ENCODE data around the gene NXNL1. TPM values are rescaled to one million over a fixed set of nuclear protein-coding genes. Genes with fewer than 3 reads are reported as not detected.

The NXNL1 gene
- total and polyA plus RNA-seq, 9 of the 15 experiments (the other 6 are each of a cell fraction or from before 2014, with no cell fraction given) = not detected

DNA sequence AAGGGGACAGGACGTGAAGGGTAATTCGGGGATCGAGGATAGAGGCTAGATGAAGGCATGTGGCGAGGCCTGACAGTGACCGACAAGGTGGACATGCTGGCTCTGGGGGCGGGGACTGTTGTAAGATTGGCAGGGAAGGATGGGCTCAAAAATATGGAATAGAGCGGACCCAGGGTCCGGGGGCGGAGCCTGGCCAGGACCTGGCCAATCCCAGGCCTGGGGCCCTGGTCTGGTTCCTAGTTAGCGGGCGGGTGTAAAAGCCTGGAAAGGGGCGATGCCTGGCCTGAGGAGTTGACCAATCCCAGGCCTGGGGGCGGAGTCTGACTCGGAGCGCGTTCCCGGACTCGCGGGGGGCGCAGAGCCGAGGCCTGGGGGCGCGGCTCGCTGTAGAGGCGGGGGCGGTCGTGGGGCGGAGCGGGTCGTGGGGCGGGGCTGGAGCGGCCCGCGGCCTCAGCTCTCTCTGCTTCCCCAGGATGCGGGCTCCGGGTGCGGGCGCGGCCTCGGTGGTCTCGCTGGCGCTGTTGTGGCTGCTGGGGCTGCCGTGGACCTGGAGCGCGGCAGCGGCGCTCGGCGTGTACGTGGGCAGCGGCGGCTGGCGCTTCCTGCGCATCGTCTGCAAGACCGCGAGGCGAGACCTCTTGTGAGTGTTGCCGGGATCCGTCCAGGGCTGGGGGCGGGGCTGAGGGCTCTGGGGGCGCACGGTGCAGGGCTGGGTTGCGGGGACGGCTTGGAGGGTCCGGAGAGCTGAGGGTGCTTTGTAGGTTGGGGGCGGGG lies 9.5 kb upstream of the NXNL1 start, which contains the start of gene SLC27A1 (continued):
- TF ChIP-seq MCM5 (IDR thresholded peaks at IDR 0.05; ENCODE audit: low read depth) (no peak), MYC (IDR thresholded peaks at IDR 0.05; ENCODE audit: low read depth, low read length) (no peak), MYC (CRISPR knock-in tag; IDR thresholded peaks at IDR 0.05; ENCODE audit: borderline replicate concordance, low read depth) (no peak), TFAM (CRISPR knock-in tag; conservative IDR thresholded peaks at IDR 0.05) (no peak), FOXA1 (IDR thresholded peaks at IDR 0.05; ENCODE audit: borderline replicate concordance) (no peak), ZNF24 (IDR thresholded peaks at IDR 0.05) (no peak), HOXB6 (CRISPR knock-in tag; IDR thresholded peaks at IDR 0.05; ENCODE audit: borderline replicate concordance) (no peak), BRD9 (IDR thresholded peaks at IDR 0.05; ENCODE audit: low read depth, partially characterized antibody) (no peak), YBX1 (IDR thresholded peaks at IDR 0.05) (no peak), ZNF224 (CRISPR knock-in tag; IDR thresholded peaks at IDR 0.05) (no peak), NR2C1 (IDR thresholded peaks at IDR 0.05) (no peak), NR2C1 (tag; IDR thresholded peaks at IDR 0.05) (no peak), ZBTB7A (IDR thresholded peaks at IDR 0.05; ENCODE audit: borderline replicate concordance, control insufficient read depth, low read depth, low read length) (peak; percentile 96), MAFG (tag; conservative IDR thresholded peaks at IDR 0.05) (no peak), PCBP1 (IDR thresholded peaks at IDR 0.05; ENCODE audit: low read depth, low read length, poor library complexity, severe bottlenecking) (no peak), HSF4 (CRISPR knock-in tag; IDR thresholded peaks at IDR 0.05; ENCODE audit: borderline replicate concordance) (no peak), E2F3 (CRISPR knock-in tag; IDR thresholded peaks at IDR 0.05) (no peak), ZNF316 (IDR thresholded peaks at IDR 0.05) (no peak), MCM2 (IDR thresholded peaks at IDR 0.05; ENCODE audit: low read depth) (no peak)
- TF ChIP-seq, protein P1, sequence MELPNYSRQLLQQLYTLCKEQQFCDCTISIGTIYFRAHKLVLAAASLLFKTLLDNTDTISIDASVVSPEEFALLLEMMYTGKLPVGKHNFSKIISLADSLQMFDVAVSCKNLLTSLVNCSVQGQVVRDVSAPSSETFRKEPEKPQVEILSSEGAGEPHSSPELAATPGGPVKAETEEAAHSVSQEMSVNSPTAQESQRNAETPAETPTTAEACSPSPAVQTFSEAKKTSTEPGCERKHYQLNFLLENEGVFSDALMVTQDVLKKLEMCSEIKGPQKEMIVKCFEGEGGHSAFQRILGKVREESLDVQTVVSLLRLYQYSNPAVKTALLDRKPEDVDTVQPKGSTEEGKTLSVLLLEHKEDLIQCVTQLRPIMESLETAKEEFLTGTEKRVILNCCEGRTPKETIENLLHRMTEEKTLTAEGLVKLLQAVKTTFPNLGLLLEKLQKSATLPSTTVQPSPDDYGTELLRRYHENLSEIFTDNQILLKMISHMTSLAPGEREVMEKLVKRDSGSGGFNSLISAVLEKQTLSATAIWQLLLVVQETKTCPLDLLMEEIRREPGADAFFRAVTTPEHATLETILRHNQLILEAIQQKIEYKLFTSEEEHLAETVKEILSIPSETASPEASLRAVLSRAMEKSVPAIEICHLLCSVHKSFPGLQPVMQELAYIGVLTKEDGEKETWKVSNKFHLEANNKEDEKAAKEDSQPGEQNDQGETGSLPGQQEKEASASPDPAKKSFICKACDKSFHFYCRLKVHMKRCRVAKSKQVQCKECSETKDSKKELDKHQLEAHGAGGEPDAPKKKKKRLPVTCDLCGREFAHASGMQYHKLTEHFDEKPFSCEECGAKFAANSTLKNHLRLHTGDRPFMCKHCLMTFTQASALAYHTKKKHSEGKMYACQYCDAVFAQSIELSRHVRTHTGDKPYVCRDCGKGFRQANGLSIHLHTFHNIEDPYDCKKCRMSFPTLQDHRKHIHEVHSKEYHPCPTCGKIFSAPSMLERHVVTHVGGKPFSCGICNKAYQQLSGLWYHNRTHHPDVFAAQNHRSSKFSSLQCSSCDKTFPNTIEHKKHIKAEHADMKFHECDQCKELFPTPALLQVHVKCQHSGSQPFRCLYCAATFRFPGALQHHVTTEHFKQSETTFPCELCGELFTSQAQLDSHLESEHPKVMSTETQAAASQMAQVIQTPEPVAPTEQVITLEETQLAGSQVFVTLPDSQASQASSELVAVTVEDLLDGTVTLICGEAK (IDR thresholded peaks at IDR 0.05) = no peak
- TF ChIP-seq, protein P1 (CRISPR knock-in tag; IDR thresholded peaks at IDR 0.05) = no peak
- TF ChIP-seq, protein P2, sequence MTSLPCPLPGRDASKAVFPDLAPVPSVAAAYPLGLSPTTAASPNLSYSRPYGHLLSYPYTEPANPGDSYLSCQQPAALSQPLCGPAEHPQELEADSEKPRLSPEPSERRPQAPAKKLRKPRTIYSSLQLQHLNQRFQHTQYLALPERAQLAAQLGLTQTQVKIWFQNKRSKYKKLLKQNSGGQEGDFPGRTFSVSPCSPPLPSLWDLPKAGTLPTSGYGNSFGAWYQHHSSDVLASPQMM (CRISPR knock-in tag; IDR thresholded peaks at IDR 0.05) = no peak
